Kasumi-1 (cell line): ENCODE results near the gene CATSPERE.
"Not testable (repeated sequence)": the region's sequence is repeated elsewhere in the genome, so short reads cannot be mapped to it uniquely, and the experiment has no call there.

Experiments
- DNase-seq, 2 experiments: peaks; one replicate each; lab custom pipeline; 2025; lab: John Stamatoyannopoulos, UW

CATSPERE gene

DNA sequence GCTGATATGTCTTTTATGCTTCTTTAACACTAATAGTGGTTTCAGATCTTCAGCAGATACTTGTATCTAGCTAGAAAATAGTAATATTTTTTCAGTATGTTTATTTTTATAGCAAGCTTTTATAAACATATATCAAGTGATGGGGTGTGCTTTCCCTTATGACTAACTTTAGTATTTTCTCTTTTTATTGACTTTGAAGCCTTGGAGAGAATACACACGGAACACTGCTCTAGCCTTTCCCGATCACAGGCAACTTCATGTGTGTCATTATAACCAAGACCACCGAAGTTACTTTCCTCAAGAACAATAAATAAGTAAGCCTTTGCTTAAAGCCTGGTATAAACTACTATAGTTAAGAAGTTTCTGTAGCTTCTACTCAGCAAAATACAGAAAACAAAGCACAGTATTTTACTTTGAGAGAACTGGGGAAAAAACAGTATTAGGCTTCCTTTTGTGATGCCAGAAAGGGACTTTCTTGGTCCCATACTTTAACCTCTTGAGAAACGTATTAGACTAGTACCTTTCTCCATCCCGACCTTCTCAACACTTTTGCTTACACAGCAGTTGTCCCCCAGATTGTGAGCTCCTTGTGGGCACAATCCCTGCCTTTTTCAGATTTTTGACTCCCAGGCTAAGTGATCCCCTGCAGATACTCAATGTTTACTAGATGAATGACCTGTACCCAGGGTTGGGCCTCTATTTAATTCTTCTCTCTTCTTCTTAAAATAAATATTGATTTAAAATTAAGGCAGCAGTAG, 12.6 kb upstream of the CATSPERE start:
- no peak for DNase-seq

DNA sequence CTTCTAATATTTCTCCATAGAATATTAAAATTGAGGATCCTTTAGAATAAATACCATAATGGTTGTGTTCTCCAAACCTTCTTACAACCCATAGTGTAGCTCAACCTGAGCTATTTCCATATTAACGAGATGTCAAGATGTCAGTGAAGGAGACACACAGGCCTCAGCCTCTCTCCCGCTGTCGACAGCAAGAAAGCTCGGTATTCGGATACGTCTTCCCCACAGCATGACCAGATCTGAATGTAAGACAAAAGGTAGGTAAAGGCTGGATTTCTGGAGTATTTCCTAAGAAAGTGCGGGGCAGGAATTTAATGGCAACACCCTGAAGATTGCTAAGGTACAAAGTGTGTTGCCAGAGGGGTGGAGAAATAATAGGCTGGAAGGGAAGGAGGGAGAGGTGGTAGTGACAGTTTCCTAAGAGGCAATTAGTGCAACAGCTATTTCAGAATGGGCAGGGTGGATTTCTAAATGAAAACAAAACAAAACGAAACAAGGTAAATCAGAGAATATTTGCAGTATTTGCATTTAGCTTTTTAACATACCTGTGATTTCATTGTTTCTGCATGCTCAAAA, 11.1 kb upstream of the CATSPERE start:
- DNase-seq = no peak

GRCh38 chr1:244450597-244451538, 10.2 kb upstream of the CATSPERE start:
- peak; percentile 47 to 57 for DNase-seq

GRCh38 chr1:244451539-244451950, 9.5 kb upstream of the CATSPERE start, which contains the start of gene ADSS2:
TSS of gene ADSS2 (minus strand) at chr1:244451909. CDS start at chr1:244451817, 92 bp downstream.
- no peak for DNase-seq

DNA sequence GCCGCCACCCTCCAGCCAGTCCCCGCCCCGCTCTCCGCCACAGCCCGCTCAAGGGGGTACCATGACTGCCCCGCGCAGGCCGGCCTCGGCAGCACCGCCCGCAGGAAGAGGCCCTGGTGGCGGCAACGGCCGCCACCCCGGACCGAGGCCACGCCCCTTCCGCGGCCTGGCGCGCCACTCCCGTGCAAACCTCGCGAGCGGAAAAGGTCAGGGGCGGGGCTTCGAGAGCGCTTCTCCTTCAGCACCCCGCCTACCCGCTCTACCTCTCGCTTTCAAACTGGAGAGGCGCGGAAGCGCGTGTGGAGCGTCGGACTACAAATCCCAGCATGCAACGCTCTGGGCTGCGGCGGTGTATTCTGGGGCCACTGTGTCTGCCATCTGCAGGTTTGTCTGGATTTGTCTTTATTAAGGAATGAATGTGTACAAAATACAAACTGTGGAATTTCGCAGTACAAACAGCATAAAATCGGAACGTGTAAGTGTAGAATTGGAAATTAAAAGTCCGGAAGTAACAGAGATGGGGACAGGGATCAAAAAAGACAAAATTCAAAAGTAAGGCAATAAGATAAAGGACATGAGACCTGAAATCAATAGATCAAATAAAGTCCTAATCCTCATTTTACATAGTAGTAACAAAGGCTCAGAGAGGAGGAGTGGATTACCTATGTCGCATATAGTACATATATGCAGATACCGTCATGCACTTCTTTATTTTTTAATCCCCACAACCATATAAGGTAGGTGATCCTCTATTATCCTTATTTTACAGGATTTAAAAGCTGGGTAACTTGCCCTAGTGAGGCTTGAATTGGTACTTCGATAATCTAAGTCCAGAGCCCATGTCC, 8.9 kb upstream of the CATSPERE start:
- peak; percentile 98 to 99 for DNase-seq

DNA sequence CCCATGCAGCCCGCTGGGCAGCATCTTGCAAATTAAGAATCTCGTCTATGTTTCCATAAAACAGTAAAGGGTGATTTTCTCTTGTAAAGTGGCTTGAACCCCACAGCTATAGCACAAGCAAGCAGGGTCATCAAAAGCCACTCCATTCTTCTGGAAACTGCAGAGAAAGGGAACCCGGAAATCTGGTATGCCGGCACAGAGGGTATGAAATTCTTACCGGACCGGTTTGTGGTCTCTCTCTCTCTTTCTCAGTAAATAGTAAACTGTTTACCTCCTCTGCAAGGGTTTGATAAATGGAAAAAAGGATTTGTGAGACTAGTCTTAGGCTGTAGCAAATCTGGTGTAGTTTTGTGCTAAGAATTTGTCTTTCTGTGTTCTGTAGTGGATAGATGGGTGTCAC, 6.7 kb upstream of the CATSPERE start:
- no peak for DNase-seq

DNA sequence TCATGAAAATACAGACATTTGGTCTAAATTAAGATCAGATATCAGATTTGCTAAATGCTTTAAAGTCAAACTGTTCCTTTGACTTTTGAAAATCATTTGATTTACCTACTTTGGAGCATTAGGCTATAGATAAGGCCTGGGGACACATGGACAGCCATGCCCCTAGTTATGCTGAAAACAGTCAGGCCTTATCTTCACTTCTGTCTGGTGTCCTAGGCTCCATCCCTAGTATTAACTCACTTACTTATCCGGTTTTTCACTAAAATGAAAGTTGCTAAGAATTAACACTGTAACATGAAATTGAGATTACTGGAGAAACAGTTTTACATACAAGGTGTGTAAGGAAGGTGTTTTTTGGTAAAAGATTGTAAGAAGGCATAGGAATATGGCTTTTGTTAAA, 4.5 kb upstream of the CATSPERE start:
- DNase-seq = no peak

DNA sequence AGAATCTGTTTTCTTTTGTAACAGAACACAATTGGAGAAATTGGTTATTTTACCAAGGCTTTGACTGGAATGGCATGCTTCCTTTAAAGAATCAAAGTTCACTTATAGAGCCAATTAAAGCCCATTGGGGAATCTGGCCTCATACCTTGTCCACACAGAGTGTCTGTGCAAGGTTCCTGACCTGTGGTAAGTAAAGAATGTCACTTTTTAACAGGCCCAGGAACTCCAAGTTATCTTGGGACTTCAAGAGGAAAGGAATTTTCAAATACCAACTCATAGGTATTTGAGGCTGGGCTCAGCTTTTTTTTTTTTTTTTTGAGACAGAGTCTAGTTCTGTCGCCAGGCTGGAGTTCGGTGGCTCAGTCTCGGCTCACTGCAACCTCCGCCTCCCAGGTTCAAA, 2.3 kb upstream of the CATSPERE start:
- DNase-seq = no peak

- peak; percentile 41 to 47 for DNase-seq
Observed at GRCh38 chr1:244460197-244460596, 876 bp upstream of the CATSPERE start.

DNA sequence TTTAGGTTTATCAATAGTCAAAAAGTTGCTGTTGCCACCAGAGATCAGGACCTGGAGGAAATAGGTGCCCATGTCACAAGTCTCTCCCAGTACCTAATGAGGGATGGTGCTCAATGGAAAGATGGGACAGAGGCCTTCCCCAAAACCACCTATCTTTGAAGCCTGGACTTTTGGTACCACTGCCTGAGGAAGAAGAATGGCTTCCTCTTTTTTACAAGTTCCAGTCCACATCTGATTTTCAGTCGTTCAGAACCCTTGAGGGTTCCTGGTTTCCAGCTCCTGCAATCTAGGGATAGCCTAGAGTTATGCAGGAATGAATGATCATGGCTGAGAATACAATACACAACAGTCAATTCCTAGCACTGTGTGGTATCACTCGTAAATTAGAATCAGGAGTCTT, 5.7 kb downstream of the CATSPERE start:
- DNase-seq = no peak

DNA sequence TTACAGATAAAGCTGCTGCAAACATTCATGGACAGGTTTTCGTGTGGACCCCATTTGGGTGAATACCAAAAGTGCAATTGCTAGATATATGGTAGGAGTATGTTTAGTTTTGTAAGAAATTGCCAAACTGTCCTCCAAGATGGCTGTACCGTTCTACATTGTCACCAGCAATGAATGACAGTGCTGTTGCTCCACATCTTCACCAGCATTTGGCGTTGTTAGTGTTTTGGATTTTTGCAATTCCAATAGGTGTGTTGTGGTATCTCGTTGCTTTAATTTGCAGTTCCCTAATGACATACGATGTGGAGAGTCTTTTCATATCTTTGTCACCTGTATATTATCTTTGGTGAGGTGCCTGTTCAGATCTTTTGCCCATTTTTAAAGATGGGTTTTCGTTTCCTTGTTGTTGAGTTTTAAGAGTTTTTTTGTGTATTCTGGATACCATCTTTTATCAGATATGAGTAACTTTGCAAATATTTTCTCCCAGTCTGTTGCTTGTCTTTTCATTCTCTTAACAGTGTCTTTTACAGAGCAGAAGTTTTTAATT, 12.1 kb downstream of the CATSPERE start:
- DNase-seq = no peak

DNA sequence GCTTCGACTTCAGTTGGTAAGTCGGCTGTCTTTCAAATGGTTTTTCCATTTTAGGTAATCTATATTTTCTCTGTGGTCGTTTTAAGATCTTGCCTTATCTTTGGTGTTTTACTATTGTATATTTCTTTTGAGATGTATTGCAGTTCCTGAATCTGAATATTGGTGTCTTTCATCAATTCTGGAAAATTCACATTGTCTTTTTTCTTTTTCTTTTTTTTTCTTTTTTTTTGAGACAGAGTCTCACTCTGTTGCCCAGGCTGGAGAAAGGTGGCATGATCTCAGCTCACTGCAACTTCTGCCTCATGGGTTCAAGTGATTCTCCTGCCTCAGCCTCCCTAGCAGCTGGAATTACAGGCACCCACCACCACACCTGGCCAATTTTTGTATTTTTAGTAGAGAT, 23.9 kb downstream of the CATSPERE start:
- not testable (repeated sequence) for DNase-seq

DNA sequence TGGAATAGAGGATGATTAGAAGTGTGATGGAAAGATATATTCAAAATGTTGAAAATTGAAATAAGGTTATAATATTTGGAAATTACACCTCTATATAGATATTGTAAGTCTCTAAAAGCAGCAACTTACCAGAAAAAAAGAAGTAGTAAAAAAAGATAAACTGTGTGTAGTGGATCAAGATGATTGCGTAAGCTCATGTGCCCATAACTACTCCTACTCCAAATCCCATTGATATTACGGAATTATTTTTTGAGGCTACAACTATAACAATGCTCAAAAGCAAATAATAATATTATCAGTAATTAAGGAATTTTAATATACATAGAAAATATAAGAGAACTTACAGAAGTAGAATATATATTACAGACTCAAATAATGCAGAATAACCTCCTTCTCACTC, 33.6 kb downstream of the CATSPERE start:
- DNase-seq = no peak

GRCh38 chr1:244496186-244496585, 35.1 kb downstream of the CATSPERE start:
- no peak for DNase-seq

DNA sequence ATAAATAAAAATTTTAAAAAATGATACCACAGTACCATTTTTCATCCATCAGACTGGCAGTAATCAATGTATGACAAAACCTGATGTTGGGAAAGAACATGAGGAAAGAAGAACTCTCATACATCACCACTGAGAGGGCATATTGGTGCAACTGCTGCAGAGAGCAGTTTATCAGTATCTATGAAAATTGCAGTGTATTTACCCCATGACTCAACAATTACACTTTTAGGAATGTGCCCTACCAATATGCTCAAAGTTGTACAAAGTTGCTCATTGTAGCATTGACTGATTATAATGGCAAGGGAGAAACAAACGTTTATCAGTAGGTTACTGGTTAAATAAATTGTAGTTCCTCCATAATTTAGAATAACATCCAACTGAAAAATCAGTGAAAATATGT, 36.7 kb downstream of the CATSPERE start:
- DNase-seq = no peak

GRCh38 chr1:244499484-244499883, 38.4 kb downstream of the CATSPERE start:
- not testable (repeated sequence) for DNase-seq

DNA sequence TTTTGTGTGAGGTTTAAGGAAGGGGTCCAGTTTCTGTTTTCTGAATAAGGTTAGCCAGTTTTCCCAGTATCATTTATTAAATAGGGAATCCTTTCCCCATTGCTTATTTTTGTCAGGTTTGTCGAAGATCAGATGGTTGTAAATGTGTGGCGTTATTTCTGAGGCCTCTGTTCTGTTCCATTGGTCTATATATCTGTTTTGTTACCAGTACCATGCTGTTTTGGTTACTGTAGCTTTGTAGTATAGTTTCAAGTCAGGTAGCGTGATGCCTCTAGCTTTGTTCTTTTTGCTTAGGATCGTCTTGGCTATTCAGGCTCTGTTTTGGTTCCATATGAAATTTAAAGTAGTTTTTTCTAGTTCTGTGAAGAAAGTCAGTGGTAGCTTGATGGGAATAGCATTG, 39.4 kb downstream of the CATSPERE start:
- DNase-seq = not testable (repeated sequence)

GRCh38 chr1:244502630-244503029, 41.6 kb downstream of the CATSPERE start:
- DNase-seq = no peak

DNA sequence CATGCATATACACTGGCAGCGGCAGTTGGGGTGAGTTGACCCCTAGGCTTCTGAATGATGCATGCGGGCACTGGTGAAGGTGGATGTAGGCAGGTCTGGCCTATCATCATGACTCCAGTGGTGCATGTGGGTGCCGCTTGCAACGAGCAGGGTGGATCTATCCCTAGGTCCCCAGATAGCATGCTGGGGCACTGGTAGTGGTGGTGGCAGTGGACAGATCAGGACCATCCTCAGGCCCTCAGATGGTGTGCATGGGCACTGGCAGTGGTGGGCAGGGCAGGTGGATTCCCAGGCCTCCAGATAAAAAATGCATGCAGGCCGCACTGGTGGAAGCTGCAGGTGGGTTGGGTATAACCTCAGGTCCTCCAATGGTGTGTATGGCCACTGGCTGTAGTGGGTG, 52.4 kb downstream of the CATSPERE start:
- no peak for DNase-seq

DNA sequence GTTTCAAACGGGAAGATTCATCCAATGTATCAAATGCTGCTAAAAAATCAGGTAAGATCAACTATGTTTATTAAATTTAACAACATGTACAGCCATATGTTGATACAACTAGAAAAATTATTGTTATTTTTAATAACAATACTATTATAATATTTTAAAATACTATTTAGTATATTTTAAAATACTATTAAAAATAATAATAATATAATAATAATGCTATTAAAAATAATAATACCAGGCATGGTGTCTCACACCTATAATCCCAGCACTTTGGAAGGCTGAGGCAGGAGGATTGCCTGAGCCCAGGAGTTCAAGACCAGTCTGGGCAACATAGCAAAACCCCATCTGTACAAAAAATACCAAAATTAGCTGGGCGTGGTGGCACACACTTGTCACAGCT, 54.6 kb downstream of the CATSPERE start:
- no peak for DNase-seq

GRCh38 chr1:244536316-244536715, 75.2 kb downstream of the CATSPERE start:
- DNase-seq = no peak
